ENCODE results near the gene FANCB. TPM values are rescaled to one million over a fixed set of nuclear protein-coding genes. Genes with fewer than 3 reads are reported as not detected.

The FANCB gene
- polyA plus RNA-seq, 1 experiment, result 2.7 TPM

- no peak for TF ChIP-seq CTCF (IDR thresholded peaks at IDR 0.05; ENCODE audit: low read depth, low read length)
- POLR2A ChIA-PET, result no interaction called here
- no peak for DNase-seq (ENCODE audit: low read depth, low spot score)
- CTCF ChIA-PET, result no interaction called here
- H3K4me3 ChIP-seq (ENCODE audit: low read depth, low read length), result no peak overlapping the region
- H3K27me3 ChIP-seq (ENCODE audit: control insufficient read depth, insufficient read depth, low read length), result no peaks in the 10 kb centered on the region
- H3K9me3 ChIP-seq (ENCODE audit: control insufficient read depth, insufficient read depth, low read length), result no peaks in the 10 kb centered on the region
- no peak overlapping the region for H3K27ac ChIP-seq (ENCODE audit: low read depth, low read length)
Observed at GRCh38 chrX:14832586-14832985, 40.3 kb downstream of the FANCB start.

GRCh38 chrX:14832151-14832550, 40.7 kb downstream of the FANCB start:
- ChIA-PET POLR2A (no interaction called here), CTCF (no interaction called here)
- H3K27ac ChIP-seq (ENCODE audit: low read depth, low read length), result no peak overlapping the region
- H3K9me3 ChIP-seq (ENCODE audit: control insufficient read depth, insufficient read depth, low read length), result no peaks in the 10 kb centered on the region
- H3K4me3 ChIP-seq (ENCODE audit: low read depth, low read length), result no peak overlapping the region
- TF ChIP-seq CTCF (IDR thresholded peaks at IDR 0.05; ENCODE audit: low read depth, low read length), result no peak
- no peaks in the 10 kb centered on the region for H3K27me3 ChIP-seq (ENCODE audit: control insufficient read depth, insufficient read depth, low read length)
- peak; percentile 6 for DNase-seq (ENCODE audit: low read depth, low spot score)

GRCh38 chrX:14829643-14830042, 43.2 kb downstream of the FANCB start:
- DNase-seq (ENCODE audit: low read depth, low spot score), result no peak
- no peak for TF ChIP-seq CTCF (IDR thresholded peaks at IDR 0.05; ENCODE audit: low read depth, low read length)
- no peak overlapping the region for H3K4me3 ChIP-seq (ENCODE audit: low read depth, low read length)
- ChIA-PET CTCF (no interaction called here), POLR2A (no interaction called here)
- no peaks in the 10 kb centered on the region for H3K27me3 ChIP-seq (ENCODE audit: control insufficient read depth, insufficient read depth, low read length)
- no peak overlapping the region for H3K27ac ChIP-seq (ENCODE audit: low read depth, low read length)
- no peaks in the 10 kb centered on the region for H3K9me3 ChIP-seq (ENCODE audit: control insufficient read depth, insufficient read depth, low read length)

GRCh38 chrX:14826319-14826718, 46.5 kb downstream of the FANCB start:
- POLR2A ChIA-PET, result interaction anchor here (0.6 kb wide), 1 partner anchor 118 kb away, joined by 3 read pairs; no protein-coding TSS in a partner anchor
- CTCF ChIA-PET, result interaction anchor here (0.7 kb wide), 1 partner anchor 209 kb away, joined by 3 read pairs; no protein-coding TSS in a partner anchor
- H3K9me3 ChIP-seq (ENCODE audit: control insufficient read depth, insufficient read depth, low read length), result no peaks in the 10 kb centered on the region
- no peak overlapping the region for H3K27ac ChIP-seq (ENCODE audit: low read depth, low read length)
- H3K27me3 ChIP-seq (ENCODE audit: control insufficient read depth, insufficient read depth, low read length), result no peaks in the 10 kb centered on the region
- no peak for DNase-seq (ENCODE audit: low read depth, low spot score)
- TF ChIP-seq CTCF (IDR thresholded peaks at IDR 0.05; ENCODE audit: low read depth, low read length), result no peak
- H3K4me3 ChIP-seq (ENCODE audit: low read depth, low read length), result no peak overlapping the region

GRCh38 chrX:14825851-14826250, 47.0 kb downstream of the FANCB start:
- ChIA-PET POLR2A (no interaction called here), CTCF (interaction anchor here (0.7 kb wide), 1 partner anchor 209 kb away, joined by 3 read pairs; no protein-coding TSS in a partner anchor)
- no peak for DNase-seq (ENCODE audit: low read depth, low spot score)

More at GRCh38 chrX:14825851-14826250, 47.0 kb downstream of the FANCB start:
- no peaks in the 10 kb centered on the region for H3K27me3 ChIP-seq (ENCODE audit: control insufficient read depth, insufficient read depth, low read length)
- no peak overlapping the region for H3K4me3 ChIP-seq (ENCODE audit: low read depth, low read length)
- no peaks in the 10 kb centered on the region for H3K9me3 ChIP-seq (ENCODE audit: control insufficient read depth, insufficient read depth, low read length)
- no peak overlapping the region for H3K27ac ChIP-seq (ENCODE audit: low read depth, low read length)
- TF ChIP-seq CTCF (IDR thresholded peaks at IDR 0.05; ENCODE audit: low read depth, low read length), result no peak
